Mucosa of stomach (tissue), 1 donor: Measurements from ENCODE around the gene CLDN22.

Source experiments
- H3K27me3 ChIP-seq: one replicate; pipeline ENCODE4 v1.7.0; 2013; ENCODE audit warnings: mild to moderate bottlenecking, low read length; ENCODE audit not compliant: control insufficient read depth, insufficient read depth
- H3K36me3 ChIP-seq: one replicate; pipeline ENCODE4 v1.7.0; 2013; ENCODE audit warnings: low read length; ENCODE audit not compliant: control insufficient read depth, insufficient read depth
- H3K4me1 ChIP-seq: one replicate; pipeline ENCODE4 v1.7.0; 2013; ENCODE audit warnings: mild to moderate bottlenecking, low read length; ENCODE audit not compliant: control insufficient read depth, insufficient read depth
- H3K4me3 ChIP-seq: one replicate; pipeline ENCODE4 v1.7.0; 2013; ENCODE audit warnings: low read length
- H3K9ac ChIP-seq: one replicate; pipeline ENCODE4 v1.7.0; 2013; ENCODE audit warnings: mild to moderate bottlenecking, low read length, moderate library complexity
- H3K9me3 ChIP-seq: one replicate; pipeline ENCODE4 v1.7.0; 2013; ENCODE audit warnings: mild to moderate bottlenecking, low read length, moderate library complexity; ENCODE audit not compliant: control insufficient read depth
- donor health status: Pancreatic carcinoma.

CLDN22 gene

GRCh38 chr4:183304538-183304937, 15.5 kb downstream of the CLDN22 start:
- no peak overlapping the region for H3K4me3 ChIP-seq
- no peaks in the 10 kb centered on the region for H3K4me1 ChIP-seq
- H3K36me3 ChIP-seq: no peaks in the 10 kb centered on the region
- no peaks in the 10 kb centered on the region for H3K27me3 ChIP-seq
- no peaks in the 10 kb centered on the region for H3K9me3 ChIP-seq
- H3K9ac ChIP-seq: no peak overlapping the region

GRCh38 chr4:183304067-183304466, 16.0 kb downstream of the CLDN22 start:
- no peak overlapping the region for H3K9ac ChIP-seq
- no peak overlapping the region for H3K4me3 ChIP-seq
- no peaks in the 10 kb centered on the region for H3K4me1 ChIP-seq
- no peaks in the 10 kb centered on the region for H3K27me3 ChIP-seq
- H3K9me3 ChIP-seq: no peaks in the 10 kb centered on the region
- H3K36me3 ChIP-seq: no peaks in the 10 kb centered on the region

- no peak overlapping the region for H3K4me3 ChIP-seq
- no peak overlapping the region for H3K9ac ChIP-seq
- H3K27me3 ChIP-seq: no peaks in the 10 kb centered on the region
- H3K4me1 ChIP-seq: no peaks in the 10 kb centered on the region
- no peaks in the 10 kb centered on the region for H3K9me3 ChIP-seq
- H3K36me3 ChIP-seq: no peaks in the 10 kb centered on the region
These were observed 16.8 kb downstream of the CLDN22 start for GRCh38 chr4:183303301-183303700.

- H3K36me3 ChIP-seq: no peaks in the 10 kb centered on the region
- no peak overlapping the region for H3K9ac ChIP-seq
These were observed 19.4 kb downstream of the CLDN22 start for GRCh38 chr4:183300655-183301054.

GRCh38 chr4:183300070-183300469, 20.0 kb downstream of the CLDN22 start:
- no peak overlapping the region for H3K4me3 ChIP-seq
- no peaks in the 10 kb centered on the region for H3K9me3 ChIP-seq
- H3K27me3 ChIP-seq: no peaks in the 10 kb centered on the region
- H3K9ac ChIP-seq: no peak overlapping the region
- H3K36me3 ChIP-seq: no peaks in the 10 kb centered on the region
- no peaks in the 10 kb centered on the region for H3K4me1 ChIP-seq

More at GRCh38 chr4:183300655-183301054, 19.4 kb downstream of the CLDN22 start:
- Histone ChIP-seq H3K4me3 (no peak overlapping the region), H3K27me3 (no peaks in the 10 kb centered on the region), H3K4me1 (no peaks in the 10 kb centered on the region), H3K9me3 (no peaks in the 10 kb centered on the region)

- Histone ChIP-seq H3K4me3 (no peak overlapping the region), H3K9ac (no peak overlapping the region), H3K36me3 (no peaks in the 10 kb centered on the region), H3K27me3 (no peaks in the 10 kb centered on the region), H3K9me3 (no peaks in the 10 kb centered on the region), H3K4me1 (no peaks in the 10 kb centered on the region)
These were observed 20.6 kb downstream of the CLDN22 start for GRCh38 chr4:183299464-183299863.

- no peaks in the 10 kb centered on the region for H3K36me3 ChIP-seq
- no peaks in the 10 kb centered on the region for H3K4me1 ChIP-seq
- no peak overlapping the region for H3K9ac ChIP-seq
- H3K9me3 ChIP-seq: no peaks in the 10 kb centered on the region
- H3K27me3 ChIP-seq: no peaks in the 10 kb centered on the region
- no peak overlapping the region for H3K4me3 ChIP-seq
These were observed 22.4 kb downstream of the CLDN22 start for GRCh38 chr4:183297675-183298074.

GRCh38 chr4:183295711-183296110, 24.4 kb downstream of the CLDN22 start:
- H3K9me3 ChIP-seq: no peaks in the 10 kb centered on the region
- H3K27me3 ChIP-seq: no peaks in the 10 kb centered on the region

GRCh38 chr4:183291070-183291469, 29.0 kb downstream of the CLDN22 start:
- Histone ChIP-seq H3K9me3 (no peaks in the 10 kb centered on the region), H3K4me1 (no peaks in the 10 kb centered on the region), H3K4me3 (no peak overlapping the region), H3K9ac (no peak overlapping the region), H3K27me3 (no peaks in the 10 kb centered on the region), H3K36me3 (peaks cover 6% of the 10 kb centered on the region)

More at GRCh38 chr4:183295711-183296110, 24.4 kb downstream of the CLDN22 start:
- H3K9ac ChIP-seq: no peak overlapping the region
- no peak overlapping the region for H3K4me3 ChIP-seq
- H3K36me3 ChIP-seq: no peaks in the 10 kb centered on the region
- no peaks in the 10 kb centered on the region for H3K4me1 ChIP-seq

GRCh38 chr4:183289688-183290087, 30.4 kb downstream of the CLDN22 start:
- no peak overlapping the region for H3K9ac ChIP-seq
- no peaks in the 10 kb centered on the region for H3K27me3 ChIP-seq
- H3K9me3 ChIP-seq: no peaks in the 10 kb centered on the region
- H3K4me3 ChIP-seq: no peak overlapping the region
- no peaks in the 10 kb centered on the region for H3K4me1 ChIP-seq
- H3K36me3 ChIP-seq: peaks cover 6% of the 10 kb centered on the region

GRCh38 chr4:183288955-183289354, 31.1 kb downstream of the CLDN22 start:
- Histone ChIP-seq H3K9me3 (no peaks in the 10 kb centered on the region), H3K27me3 (no peaks in the 10 kb centered on the region), H3K36me3 (peaks cover 6% of the 10 kb centered on the region), H3K4me3 (no peak overlapping the region), H3K9ac (no peak overlapping the region), H3K4me1 (no peaks in the 10 kb centered on the region)

- Histone ChIP-seq H3K27me3 (no peaks in the 10 kb centered on the region), H3K4me3 (no peak overlapping the region), H3K36me3 (peaks cover 6% of the 10 kb centered on the region), H3K9me3 (no peaks in the 10 kb centered on the region), H3K4me1 (no peaks in the 10 kb centered on the region), H3K9ac (no peak overlapping the region)
These were observed 32.4 kb downstream of the CLDN22 start for GRCh38 chr4:183287677-183288076.

- H3K4me3 ChIP-seq: no peak overlapping the region
- H3K9me3 ChIP-seq: no peaks in the 10 kb centered on the region
- H3K9ac ChIP-seq: no peak overlapping the region
- peaks cover 6% of the 10 kb centered on the region for H3K36me3 ChIP-seq
- no peaks in the 10 kb centered on the region for H3K4me1 ChIP-seq
- H3K27me3 ChIP-seq: no peaks in the 10 kb centered on the region
These were observed 32.8 kb downstream of the CLDN22 start for GRCh38 chr4:183287309-183287659.
